HG02970 (cell line): ENCODE results near the gene EXOC6B.

Experiments
- ATAC-seq: cut with Tn5 transposase; IDR thresholded peaks from one replicate; pipeline ENCODE4 v1.9.1; 2021; ENCODE audit warnings: mild to moderate bottlenecking, moderate library complexity, moderate number of reproducible peaks; ENCODE audit not compliant: unreplicated experiment, low FRiP score

Gene EXOC6B

GRCh38 chr2:72204156-72204785 is 621.6 kb downstream of the EXOC6B start:
- ATAC-seq, result no peak

DNA sequence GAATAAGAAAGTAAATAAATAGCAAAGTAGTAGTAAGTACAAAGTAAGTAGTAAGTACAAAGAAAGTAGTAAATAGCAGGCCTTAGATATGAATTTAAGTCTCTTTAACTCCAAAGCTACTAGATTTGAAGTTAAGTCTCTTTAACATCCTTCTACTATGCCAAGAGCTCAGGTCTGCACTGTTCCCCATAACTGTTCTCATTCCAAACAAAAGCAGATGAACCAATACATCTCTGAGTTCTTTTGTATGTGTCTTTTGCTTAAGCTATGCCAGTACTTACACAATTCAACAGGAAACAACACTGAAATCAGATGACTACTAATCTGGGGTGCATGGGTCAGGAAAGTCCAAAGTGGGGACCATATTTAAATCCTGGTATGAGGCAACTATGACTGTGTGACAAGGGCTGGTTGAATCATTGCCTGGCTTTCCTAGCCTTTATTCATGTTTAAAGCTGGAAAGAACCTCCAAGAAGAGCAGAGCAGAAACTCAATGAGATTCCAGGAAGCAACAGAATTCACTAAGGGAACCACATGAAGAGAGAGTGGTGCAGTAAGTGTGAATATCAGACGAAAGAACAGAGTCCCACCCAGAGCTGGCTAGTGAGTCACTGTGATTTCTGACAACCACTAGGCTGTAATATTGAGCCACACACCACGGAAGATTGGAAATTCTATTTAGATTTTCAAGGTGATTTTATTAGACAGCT is 627.1 kb downstream of the EXOC6B start:
- ATAC-seq, result no peak

- no peak for ATAC-seq
Observed at GRCh38 chr2:72193723-72194122, 632.1 kb downstream of the EXOC6B start.

DNA sequence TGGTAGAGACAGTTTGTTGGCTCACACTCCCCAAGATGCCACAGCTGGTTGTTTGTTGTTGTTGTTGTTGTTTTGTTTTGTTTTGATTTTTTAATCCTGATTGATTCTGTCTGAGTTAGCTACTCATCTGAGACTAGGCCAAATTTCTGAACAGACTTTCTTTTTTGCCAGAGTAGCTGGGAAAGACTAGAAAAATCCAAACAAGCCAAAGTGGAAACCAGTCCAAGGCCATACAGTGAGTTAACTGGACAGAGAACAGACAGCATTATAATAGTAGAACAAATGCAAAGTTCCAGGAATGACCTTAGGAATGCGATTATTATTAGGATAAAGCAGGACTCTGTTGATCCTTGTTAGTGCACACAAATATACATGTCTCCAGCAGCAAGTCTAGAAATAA is 634.4 kb downstream of the EXOC6B start:
- ATAC-seq, result no peak

DNA sequence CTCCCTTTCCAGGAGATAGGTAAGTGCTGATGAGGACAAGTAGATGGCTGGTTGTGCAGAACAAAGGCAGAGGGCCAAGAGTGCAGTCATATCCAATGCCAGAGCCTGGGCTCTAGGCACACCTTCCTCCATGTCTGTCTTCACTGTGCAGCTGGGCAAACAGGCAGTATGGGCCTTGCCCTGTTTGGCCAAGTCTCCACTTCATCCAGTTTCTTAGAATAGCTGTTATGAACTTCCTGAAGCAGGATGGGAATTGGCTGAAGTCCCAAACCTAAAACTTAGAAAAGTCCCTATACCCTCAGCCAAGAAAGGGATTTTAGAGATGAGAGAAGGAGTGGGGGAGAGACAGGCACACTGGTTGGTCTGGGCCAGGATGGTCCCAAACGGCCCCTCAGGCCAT is 640.6 kb downstream of the EXOC6B start:
- ATAC-seq, result no peak

DNA sequence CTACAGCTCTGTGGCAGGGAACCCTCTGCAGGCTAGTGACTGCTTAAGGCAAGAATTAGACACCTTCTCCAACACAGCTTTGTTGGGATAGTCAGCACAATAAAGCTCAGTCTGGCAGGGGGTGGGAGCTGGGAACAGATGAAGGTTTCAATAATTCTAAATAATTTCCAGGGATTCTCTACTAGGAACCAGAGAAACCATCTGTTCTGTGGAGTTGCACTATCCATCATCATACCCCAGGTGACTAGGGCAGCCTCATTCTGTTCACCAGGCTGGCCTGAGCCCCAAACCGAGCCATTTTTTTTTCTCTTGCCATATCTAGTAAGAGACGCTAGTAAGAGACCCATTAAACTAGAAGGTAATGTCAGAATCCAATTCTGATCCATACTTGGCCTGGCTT is 642.4 kb downstream of the EXOC6B start:
- ATAC-seq, result no peak

GRCh38 chr2:72183016-72183415 is 642.8 kb downstream of the EXOC6B start:
- no peak for ATAC-seq

DNA sequence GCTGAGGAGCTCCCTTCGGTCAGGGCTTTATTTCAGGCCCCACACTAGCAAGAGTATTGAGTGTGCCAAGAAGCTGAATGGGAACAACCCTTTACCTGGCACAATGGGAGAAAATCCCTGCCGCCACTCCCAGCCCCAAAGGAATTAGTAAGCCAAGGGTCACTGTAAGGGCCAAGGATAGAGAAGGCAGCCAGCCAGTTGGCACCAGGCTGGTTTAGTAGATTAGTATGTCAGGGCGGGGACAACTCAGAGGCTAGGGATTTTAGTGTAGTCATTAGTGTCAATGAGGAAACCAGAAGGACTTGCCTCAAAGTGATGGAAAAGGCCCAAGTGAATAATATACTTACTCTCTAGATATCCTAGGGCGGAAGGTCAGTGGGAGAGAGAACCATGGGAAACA is 643.3 kb downstream of the EXOC6B start:
- no peak for ATAC-seq

DNA sequence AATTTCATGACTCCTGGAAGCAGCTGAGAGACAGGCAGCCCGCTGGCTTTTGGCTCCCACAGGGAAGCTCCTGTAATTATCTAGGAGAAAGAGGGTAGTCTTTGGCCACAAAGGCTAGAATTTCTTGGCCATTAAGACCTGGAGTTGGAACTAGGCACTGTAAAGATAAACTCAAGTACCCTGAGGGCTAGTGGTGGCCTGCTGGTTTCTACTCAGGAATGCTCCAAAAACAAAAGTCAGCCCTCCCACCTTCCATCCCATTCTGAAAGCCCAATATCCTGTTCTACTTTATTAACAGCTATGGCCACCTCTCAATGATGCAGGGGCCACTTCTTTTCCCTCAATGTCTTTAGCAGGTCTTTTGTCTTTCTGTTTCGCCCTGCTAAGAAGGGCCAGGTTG is 644.2 kb downstream of the EXOC6B start:
- ATAC-seq, result no peak

- ATAC-seq, result no peak
Observed at GRCh38 chr2:72180351-72180750, 645.5 kb downstream of the EXOC6B start.

DNA sequence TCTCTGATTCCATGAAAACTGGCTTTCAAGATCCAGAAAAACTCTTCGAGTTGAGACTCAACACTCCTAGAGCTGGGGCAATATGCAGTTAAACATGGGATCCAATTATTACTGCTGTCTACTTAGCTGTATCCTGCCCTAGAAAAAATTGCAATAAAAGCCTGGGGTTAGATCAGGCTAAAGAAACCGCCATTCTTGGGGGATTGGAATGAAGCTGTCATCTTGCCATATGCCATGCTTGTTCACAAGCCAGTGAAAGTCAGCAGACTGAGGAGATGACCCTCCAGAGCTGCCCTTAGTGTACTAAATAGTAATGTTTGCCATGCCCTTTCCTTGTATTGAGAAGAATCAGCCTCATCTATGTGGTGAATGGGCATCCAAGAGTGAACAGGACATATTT is 647.3 kb downstream of the EXOC6B start:
- no peak for ATAC-seq

GRCh38 chr2:72176281-72176680 is 649.6 kb downstream of the EXOC6B start:
- ATAC-seq, result no peak

DNA sequence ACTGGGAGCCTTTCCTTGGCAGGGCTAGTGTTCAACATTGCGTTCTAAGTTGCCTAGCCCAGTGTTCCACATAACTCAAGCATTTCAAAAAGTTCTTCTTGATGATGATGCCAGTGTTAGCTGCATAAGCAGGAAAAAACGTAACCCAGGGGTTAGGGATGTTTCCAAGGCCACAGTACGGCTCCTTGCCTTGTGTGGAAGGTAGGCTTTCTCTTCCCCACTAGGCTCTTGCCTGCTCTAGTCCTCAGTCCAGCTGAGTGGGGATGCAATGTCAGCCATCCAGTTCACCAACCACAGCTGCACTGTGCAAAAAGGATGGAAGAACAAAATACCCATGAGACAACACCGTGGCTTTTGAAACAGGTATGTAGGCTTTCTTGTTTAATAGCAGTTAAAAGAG is 650.2 kb downstream of the EXOC6B start:
- no peak for ATAC-seq

- no peak for ATAC-seq
Observed at GRCh38 chr2:72173640-72174321, 652.1 kb downstream of the EXOC6B start.

GRCh38 chr2:72172478-72172877 is 653.4 kb downstream of the EXOC6B start:
- ATAC-seq, result no peak

DNA sequence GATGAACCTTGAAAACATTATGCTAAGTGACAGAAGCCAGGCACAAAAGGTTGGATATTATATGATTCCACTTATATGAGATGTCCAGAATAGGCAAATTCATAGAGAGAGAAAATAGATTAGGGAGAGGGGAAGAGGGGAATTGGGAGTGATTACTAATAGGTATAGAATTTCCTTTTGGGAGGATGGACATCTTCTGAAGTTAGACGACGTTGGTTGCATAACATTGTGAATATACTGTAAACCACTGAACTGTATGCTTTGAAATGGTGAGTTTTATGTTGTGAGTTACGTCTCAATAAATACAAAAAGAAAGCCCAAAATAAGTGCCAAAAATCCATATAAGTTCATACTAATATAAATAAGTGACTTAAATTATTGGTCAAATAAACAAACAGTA is 659.6 kb downstream of the EXOC6B start:
- ATAC-seq, result no peak

DNA sequence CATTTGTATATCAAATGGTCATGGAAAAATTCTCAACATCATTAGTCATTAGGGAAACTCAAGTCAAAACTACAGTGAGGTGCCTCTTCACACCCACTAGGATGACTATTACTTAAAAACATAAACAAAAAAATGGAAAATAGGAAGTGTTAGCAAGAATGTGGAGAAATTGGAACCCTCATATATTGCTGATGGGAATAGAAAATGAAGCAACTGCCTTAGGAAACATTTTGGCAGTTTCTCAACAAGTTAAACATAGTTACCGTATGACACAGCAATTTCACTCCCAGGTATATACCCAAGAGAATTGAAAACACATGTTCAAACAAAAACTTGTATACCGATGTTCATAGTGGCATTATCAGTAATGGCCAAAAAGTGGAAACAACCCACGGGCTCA is 660.0 kb downstream of the EXOC6B start:
- no peak for ATAC-seq

GRCh38 chr2:72162574-72162973 is 663.3 kb downstream of the EXOC6B start:
- ATAC-seq, result no peak

GRCh38 chr2:72159211-72159993 is 666.4 kb downstream of the EXOC6B start:
- no peak for ATAC-seq

GRCh38 chr2:72157871-72158771 is 667.7 kb downstream of the EXOC6B start:
- no peak for ATAC-seq
